KG1 (cell line): ENCODE data around the gene GANAB.
A peak's percentile ranks its signal among the peaks of the same experiment; 100 is the strongest.
"Not testable (repeated sequence)": the region's sequence is repeated elsewhere in the genome, so short reads cannot be mapped to it uniquely, and the experiment has no call there.

ENCODE experiments used
- DNase-seq: peaks from one replicate; lab custom pipeline; 2025; lab: John Stamatoyannopoulos, UW

GANAB gene

DNA sequence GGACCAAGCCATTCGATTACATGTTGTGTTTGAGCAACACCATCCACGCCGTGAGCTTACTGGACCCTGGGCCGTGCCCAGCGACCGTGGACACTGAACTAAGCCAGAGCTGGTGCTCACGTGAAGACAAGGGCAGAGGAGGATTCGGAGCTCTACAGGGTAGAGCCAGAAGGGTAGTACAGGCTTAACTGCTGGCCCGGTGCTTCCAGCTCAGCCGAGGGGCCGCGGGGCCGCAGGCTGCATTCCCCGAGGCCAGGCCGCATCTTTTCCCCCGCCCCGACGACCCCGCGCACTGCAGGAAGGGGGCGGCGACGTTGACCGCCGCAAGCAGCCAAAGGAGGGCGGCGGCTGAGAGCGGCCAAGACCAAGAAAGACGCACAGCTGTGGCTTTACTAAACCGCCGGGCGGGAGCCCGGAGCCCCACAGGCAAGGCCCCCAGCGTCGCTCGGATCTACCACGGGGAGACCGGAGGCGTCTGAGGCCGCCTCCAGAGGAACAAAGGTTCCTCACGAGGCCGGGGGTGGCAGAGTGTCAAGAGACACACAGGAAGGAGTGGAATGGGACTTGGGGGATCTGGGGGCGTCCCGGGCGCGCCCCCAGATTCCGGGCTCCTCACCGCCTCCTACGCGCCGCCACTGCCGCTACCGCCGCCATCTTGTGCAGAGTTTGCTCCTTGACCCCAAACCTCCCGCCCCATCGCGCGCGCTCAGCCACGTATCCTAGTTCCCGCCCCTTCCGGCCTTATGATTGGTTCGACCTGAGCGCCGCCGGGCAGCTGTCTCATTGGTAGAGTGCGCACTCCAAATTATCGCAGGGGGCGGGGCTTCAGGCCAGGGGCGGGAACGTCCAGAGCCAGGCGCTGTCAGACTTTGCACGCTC is at the start of gene GANAB:
GANAB (minus strand) TSS at position 668 of the 879 bp plus-strand sequence; CDS start at position 654, 14 bp downstream.
- DNase-seq = peak; percentile 100

DNA sequence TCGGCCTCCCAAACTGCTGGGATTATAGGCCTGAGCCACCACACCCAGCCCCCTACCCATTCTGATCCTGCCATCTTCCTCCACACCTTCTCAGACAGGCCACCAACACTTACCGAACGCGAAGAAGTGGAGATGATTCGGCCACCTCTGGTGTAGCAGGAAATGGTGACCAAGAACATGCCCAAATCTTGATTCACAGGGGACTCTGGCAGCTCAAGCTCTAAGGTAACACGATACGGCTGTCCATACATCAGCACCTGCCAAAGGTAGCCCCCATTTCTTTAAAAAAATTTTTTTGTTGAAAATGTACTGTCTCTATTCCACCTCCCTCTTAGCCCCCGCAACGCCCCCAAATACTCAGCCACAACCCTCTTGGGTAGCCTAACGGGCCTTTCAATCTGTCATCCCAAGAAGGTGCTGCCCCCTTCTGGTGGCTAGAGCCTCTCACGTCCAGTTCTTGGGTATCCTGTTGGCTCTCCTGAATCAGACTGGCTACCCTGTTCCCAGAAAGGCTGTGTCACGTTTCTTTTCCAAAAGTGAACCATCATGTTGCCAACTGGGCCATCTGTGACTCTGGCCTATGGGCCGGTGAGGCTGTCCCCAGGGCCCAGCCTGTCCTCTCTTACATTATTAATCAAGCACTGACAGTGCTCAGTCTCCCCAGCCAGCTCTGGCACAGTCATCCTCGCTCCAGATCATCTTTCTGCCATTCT is 48.2 kb upstream of the GANAB start:
- DNase-seq = peak; percentile 72

DNA sequence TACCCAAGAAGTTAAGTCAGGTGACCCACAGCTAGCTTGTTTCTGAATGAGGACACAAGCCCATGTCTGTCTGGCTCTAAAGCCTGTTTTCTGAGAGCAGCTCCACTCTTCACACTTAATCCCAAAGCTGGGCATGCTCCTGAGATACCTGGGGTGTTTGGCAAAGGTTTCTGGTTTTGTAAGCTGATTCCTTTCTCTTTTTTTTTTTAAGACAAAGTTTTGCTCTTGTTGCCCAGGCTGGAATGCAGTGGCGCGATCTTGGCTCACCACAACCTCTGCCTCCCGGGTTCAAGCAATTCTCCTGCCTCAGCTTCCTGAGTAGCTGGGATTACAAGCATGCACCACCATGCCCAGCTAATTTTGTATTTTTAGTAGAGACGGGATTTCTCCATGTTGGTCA is 47.2 kb upstream of the GANAB start:
- not testable (repeated sequence) for DNase-seq

DNA sequence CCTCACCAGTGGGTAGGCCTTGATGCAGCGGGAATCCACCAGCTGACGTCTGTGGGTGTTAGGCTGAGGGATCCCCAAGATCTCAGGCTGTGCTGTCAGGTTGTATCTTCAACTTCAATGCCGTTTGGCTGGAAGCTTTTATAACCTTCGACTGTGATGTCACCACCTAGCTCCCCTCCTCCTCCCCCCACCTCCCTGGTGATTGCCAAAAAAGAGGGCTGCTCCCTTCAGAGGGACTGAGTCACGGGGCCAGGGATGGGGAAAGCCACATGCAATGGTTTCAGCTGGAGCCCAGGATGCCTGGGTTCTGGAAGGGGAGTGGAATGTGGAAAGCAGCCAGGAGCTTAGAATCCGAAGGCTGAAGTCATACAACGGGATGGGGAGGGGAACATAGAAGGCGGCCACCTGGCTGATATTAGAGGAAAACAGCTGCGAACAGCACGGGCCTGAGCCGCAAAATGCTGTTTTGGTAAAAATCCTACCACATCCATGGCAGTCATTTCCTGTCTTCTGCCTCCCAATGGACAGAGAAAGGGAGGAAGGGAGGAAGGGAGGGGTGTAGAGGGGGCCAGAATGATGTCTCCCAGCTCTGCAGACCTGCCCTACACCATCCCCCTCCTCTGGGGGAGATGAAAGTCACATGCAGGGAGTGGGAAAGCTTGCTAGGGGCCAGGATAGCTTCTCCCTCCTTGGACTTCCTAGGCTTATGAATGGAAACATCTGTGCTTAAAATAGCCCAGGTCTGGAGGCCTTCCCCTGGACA is 43.2 kb upstream of the GANAB start, which contains the start of gene LRRN4CL:
LRRN4CL (minus strand) TSS at position 110 of the 763 bp plus-strand sequence. CDS start 1,022 bp downstream, outside the sequence.
- DNase-seq = no peak

DNA sequence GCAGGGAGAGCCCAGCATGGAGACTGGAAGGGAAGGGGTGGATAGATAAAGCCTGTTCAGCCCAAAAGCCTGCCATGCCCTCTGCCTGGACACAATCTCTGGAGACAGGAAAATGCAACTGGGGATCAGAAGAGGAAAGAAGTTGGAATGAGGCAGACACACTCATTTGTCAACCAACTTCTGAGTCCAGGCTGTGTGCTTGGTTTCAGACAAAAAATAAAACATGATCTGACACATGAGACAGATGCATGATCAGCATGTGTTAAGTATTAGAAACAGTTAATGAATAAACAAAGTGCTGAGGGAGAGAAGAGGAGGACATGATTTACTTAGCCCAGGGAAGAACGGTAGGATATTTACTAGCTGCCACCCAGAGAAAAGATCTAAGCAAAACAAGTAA is 42.1 kb upstream of the GANAB start:
- DNase-seq = no peak

- no peak for DNase-seq
These were observed 41.3 kb upstream of the GANAB start for GRCh38 chr11:62687508-62688396.

DNA sequence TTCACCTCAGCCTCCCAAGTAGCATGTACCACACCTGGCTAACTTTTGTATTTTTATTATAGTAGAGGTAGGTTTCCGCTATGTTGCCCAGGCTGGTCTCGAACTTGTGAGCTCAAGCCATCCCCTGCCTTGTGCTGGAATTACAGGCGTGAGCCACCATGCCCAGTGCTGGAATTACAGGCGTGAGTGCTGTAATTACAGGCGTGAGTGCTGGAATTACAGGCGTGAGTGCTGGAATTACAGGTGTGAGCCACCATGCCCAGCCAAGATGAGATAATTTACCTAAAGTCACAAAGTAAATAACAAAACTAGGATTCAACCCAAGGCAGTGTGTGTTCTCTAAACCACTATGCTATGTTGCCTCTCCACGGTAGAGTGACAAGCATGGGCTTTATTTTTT is 36.1 kb upstream of the GANAB start:
- DNase-seq = no peak

GRCh38 chr11:62680825-62681240 is 34.4 kb upstream of the GANAB start:
- DNase-seq = peak; percentile 56

GRCh38 chr11:62678770-62679696 is 32.6 kb upstream of the GANAB start, which contains the start of gene UBXN1:
Gene UBXN1 (minus strand): TSS chr11:62679073. CDS start chr11:62678923, 150 bp downstream.
- DNase-seq = peak; percentile 87

DNA sequence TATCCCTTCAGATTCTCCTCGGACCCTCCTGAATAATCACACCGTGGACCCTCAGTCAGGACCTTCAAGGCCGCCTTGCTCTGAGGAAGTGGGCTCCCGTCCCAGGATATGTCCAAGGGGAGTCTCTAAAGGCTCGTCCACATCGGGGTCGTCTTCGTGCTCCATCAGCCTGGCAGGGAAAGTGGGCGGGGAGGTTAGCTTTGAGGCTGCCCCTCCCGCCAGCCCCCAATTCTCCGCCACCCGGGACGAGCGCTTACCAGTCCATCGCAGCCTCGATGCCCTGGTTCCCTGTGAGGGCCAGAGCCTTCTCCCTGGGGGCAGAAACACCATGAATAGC is 32.0 kb upstream of the GANAB start:
- DNase-seq = no peak

GRCh38 chr11:62677714-62678113 is 31.3 kb upstream of the GANAB start:
- no peak for DNase-seq

GRCh38 chr11:62677156-62677555 is 30.7 kb upstream of the GANAB start:
- no peak for DNase-seq

GRCh38 chr11:62676698-62677097 is 30.3 kb upstream of the GANAB start:
- no peak for DNase-seq

GRCh38 chr11:62675415-62675814 is 29.0 kb upstream of the GANAB start:
- not testable (repeated sequence) for DNase-seq

DNA sequence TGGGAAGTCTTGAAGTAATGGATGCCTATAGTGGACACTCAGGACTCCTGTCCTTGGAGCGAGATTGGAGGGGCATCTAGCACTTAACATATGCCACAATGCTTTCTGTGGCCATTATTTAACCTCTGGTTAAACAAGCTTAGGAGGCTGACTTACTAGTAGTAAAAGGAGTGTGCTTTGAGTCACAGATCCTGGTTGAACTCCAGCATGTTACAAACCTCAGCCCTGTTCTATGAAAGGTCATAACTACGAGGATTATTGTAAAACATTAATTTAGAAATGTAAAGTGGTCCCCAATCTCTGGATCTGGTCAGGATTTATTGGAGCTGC is 26.7 kb upstream of the GANAB start:
- no peak for DNase-seq

- peak; percentile 90 for DNase-seq
These were observed 25.4 kb upstream of the GANAB start, which contains the start of the genes LBHD1 and UQCC3 for GRCh38 chr11:62671608-62672389. Gene LBHD1 (minus strand): TSS chr11:62672267. CDS start chr11:62670031, 2,236 bp downstream. Gene UQCC3 (plus strand): TSS chr11:62671673. CDS start chr11:62671746, 73 bp downstream.

DNA sequence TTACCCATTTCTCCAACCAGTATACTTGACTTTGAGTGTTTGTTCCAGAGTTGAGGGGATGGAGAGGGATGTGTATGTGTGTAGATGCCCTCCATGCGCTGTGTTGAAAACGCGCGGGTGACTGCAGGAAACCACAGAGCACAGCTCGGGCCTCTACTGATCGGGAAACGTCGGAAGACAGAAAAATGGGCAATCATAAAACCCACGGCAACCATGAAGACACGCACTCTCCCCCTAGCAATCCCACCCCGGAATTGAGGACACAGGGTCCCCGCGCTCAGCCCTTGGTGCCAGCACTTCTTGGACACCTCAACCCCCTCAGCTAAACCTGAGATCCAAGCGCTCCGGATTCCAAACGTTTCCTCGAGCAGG is 24.8 kb upstream of the GANAB start:
- DNase-seq = peak; percentile 87

DNA sequence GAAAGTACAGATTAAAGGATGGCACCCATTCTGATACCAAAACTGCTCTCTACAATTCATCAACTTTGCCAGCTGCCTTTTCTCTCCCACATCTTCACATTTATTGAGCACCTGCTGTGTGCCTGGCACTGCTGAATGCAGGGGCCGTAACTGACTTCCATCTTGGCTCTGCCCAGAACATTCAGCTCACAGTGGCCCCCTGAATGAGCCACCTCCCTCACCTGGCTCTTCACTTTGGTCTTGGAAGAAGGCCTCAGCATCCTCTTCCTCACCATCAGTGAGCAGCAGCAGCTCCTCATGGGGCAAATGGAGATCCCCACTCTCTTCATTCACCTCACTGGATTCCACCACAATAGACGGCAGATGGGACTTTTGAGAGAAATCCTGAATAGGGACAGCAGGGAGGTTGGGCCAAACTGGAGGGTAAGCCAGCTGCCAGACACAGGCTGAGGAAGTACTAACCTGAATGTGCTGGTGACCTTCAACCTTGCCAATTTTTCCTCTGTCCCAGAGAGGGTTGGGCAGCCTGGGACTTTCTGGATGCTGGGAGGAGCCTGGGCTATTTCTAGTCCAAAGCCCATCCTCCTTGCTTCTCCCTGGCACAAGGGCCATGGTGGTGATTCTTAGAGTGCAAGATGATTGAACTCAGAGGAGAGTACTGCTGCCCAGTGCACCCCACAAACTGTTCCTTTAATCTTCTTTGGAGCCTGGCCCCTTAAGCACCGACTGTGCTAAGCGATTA is 23.2 kb upstream of the GANAB start:
- no peak for DNase-seq

GRCh38 chr11:62667460-62667859 is 21.0 kb upstream of the GANAB start:
- DNase-seq = no peak
